ENCODE results near the gene NACC2. TPM values are rescaled to one million over a fixed set of nuclear protein-coding genes. Genes with fewer than 3 reads are reported as not detected.

The NACC2 gene
- total and polyA plus RNA-seq, 9 donors, result 7.0 to 47.0 (median 27.2) TPM

DNA sequence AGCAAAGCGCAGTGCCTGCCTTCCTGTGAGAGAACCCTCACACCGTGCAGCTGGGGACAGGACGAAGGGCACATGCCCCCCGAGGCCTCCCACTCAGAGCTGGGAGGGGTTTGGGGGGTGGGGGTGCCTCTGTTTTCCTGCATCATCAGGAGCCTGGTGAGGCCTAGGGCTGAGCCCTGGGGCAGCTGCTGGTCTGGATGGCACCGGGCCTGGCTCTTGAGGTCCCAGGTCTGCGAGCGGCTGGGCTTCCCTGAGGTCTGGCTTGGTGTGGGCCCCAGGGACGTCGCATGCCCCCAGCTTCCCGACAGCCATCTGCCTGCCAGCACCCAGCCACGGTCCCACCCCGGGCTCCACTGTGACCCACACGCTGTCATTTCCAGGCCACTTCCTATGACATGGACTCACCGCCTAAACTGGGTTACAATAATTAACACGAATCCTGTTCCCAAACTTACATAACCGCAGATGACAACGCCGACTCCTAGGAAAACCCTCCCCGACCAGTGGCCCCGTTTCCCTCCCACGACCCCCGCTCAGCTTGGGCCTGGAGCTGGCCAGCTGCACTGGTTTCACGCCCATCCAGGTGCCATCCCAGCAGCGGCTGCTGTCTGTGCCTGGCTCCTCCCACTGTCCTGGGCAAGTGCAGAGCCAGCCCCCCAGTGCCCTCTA, 8.7 kb downstream of the NACC2 start:
- Histone ChIP-seq H3K27ac (no peak overlapping the region), H3K4me1 (ENCODE audit: insufficient read depth) (peaks cover 3% of the 10 kb centered on the region), H3K4me3 (no peak overlapping the region), H3K27me3 (no peaks in the 10 kb centered on the region), H3K36me3 (no peaks in the 10 kb centered on the region), H3K9me3 (no peaks in the 10 kb centered on the region)
- TF ChIP-seq POLR2A (IDR thresholded peaks at IDR 0.05), result no peak
- TF ChIP-seq, protein P1, sequence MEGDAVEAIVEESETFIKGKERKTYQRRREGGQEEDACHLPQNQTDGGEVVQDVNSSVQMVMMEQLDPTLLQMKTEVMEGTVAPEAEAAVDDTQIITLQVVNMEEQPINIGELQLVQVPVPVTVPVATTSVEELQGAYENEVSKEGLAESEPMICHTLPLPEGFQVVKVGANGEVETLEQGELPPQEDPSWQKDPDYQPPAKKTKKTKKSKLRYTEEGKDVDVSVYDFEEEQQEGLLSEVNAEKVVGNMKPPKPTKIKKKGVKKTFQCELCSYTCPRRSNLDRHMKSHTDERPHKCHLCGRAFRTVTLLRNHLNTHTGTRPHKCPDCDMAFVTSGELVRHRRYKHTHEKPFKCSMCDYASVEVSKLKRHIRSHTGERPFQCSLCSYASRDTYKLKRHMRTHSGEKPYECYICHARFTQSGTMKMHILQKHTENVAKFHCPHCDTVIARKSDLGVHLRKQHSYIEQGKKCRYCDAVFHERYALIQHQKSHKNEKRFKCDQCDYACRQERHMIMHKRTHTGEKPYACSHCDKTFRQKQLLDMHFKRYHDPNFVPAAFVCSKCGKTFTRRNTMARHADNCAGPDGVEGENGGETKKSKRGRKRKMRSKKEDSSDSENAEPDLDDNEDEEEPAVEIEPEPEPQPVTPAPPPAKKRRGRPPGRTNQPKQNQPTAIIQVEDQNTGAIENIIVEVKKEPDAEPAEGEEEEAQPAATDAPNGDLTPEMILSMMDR (IDR thresholded peaks at IDR 0.05), result no peak
- TF ChIP-seq EP300 (IDR thresholded peaks at IDR 0.05), result no peak
- WGBS, 3 donors, result 79 to 84% (median 79%) methylated on average over 21 to 24 of the region's 24 CpGs
- intact Hi-C loops (cut with DNase I), result loop anchor here in 2 of 4 donors (5.0 to 10.0 kb wide), 2 partner anchors 36 to 52 kb away; no protein-coding TSS in a partner anchor
- DNase-seq, result peak in 2 of 5 donors; percentile 27 to 33

DNA sequence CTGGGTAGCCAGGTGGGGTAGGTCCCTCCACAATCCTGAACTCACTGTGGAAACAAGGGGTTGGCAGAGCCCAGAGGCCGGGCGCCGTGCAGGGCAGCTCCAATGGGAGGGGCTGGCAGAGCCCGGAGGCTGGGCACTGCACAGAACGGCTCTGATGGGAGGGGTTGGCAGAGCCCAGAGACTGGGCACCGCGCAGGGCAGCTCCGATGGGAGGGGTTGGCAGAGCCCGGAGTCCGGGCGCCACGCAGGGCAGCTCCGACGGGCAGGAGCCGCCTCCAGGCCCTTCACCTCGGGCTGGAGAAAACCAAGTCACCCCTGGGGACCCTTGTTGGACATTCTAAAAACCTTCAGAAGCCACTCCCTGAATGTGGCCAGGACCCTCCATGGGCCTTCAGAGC, 9.3 kb downstream of the NACC2 start:
- no peak for TF ChIP-seq EP300 (IDR thresholded peaks at IDR 0.05)
- TF ChIP-seq POLR2A (IDR thresholded peaks at IDR 0.05), result no peak
- TF ChIP-seq, protein P1 (IDR thresholded peaks at IDR 0.05), result no peak

GRCh38 chr9:136084063-136084944, 10.8 kb downstream of the NACC2 start:
- DNase-seq, result peak in 2 of 5 donors; percentile 18 to 34
- peaks cover 3% of the 10 kb centered on the region for H3K4me1 ChIP-seq (ENCODE audit: insufficient read depth)

More for the DNA sequence above, 9.3 kb downstream of the NACC2 start:
- H3K36me3 ChIP-seq, result no peaks in the 10 kb centered on the region
- H3K4me1 ChIP-seq (ENCODE audit: insufficient read depth), result no peaks in the 10 kb centered on the region
- H3K27ac ChIP-seq, result no peak overlapping the region
- H3K9me3 ChIP-seq, result no peaks in the 10 kb centered on the region
- no peaks in the 10 kb centered on the region for H3K27me3 ChIP-seq
- intact Hi-C loops (cut with DNase I), result loop anchor here in 2 of 4 donors (5.0 to 10.0 kb wide), 2 partner anchors 36 to 51 kb away; no protein-coding TSS in a partner anchor
- no peak overlapping the region for H3K4me3 ChIP-seq
- peak in 2 of 5 donors; percentile 21 to 31 for DNase-seq
- WGBS, 3 donors, result 81 to 90% (median 88%) methylated on average over 15 to 16 of the region's 16 CpGs

More at GRCh38 chr9:136084063-136084944, 10.8 kb downstream of the NACC2 start:
- H3K4me3 ChIP-seq, result no peak overlapping the region
- 84 to 87% (median 87%) methylated on average over 33 of the region's 33 CpGs for WGBS, 3 donors
- intact Hi-C loops (cut with DNase I), result loop anchor here in 1 of 4 donors (10.0 kb wide), 1 partner anchor 50 kb away; no protein-coding TSS in a partner anchor
- no peak overlapping the region for H3K27ac ChIP-seq
- TF ChIP-seq, protein P1 (IDR thresholded peaks at IDR 0.05), result no peak
- no peak for TF ChIP-seq EP300 (IDR thresholded peaks at IDR 0.05)
- no peak for TF ChIP-seq POLR2A (IDR thresholded peaks at IDR 0.05)
- H3K9me3 ChIP-seq, result no peaks in the 10 kb centered on the region
- no peaks in the 10 kb centered on the region for H3K36me3 ChIP-seq
- H3K27me3 ChIP-seq, result no peaks in the 10 kb centered on the region

All from ovary (tissue), 9 donors.